IMR-90 (cell line): ENCODE data around the gene CHST2. TPM values are rescaled to one million over a fixed set of nuclear protein-coding genes. Genes with fewer than 3 reads are reported as not detected.
A peak's percentile ranks its signal among the peaks of the same experiment; 100 is the strongest.

ENCODE experiments used
- ATAC-seq: fragments of 200-7000 bp; cut with Tn5 transposase; 2 replicates; pipeline ENCODE4 v1.9.1; 2020; ENCODE audit warnings: low read depth, mild to moderate bottlenecking, moderate library complexity
- Bru-seq: library from RNA; stranded (reverse); fragments of 400-500 nt; gene quantifications from one replicate; lab custom pipeline; 2021; lab: Mats Ljungman, UMichigan
- BruChase-seq, 2 experiments: library from RNA; stranded (reverse); fragments of 400-500 nt; gene quantifications; one replicate each; lab custom pipeline; 2021; lab: Mats Ljungman, UMichigan
- BruUV-seq: library from RNA; stranded (reverse); fragments of 400-500 nt; replicated peaks from 2 replicates; lab custom pipeline; 2021; lab: Mats Ljungman, UMichigan
- CTCF ChIA-PET: fragments of 300-600 bp; formaldehyde crosslinking; extraction: SDS; loops from one replicate; lab custom pipeline; 2021; ENCODE audit warnings: antibody characterized with exemption; lab: Yijun Ruan, JAX
- POLR2A ChIA-PET: fragments of 300-600 bp; sonication (Branson Sonifier 250); formaldehyde crosslinking; loops from one replicate; lab custom pipeline; 2022; ENCODE audit warnings: antibody characterized with exemption; ENCODE audit not compliant: unreplicated experiment; lab: Charles Lee
- DNase-seq: peaks from one replicate; pipeline ENCODE4 v3.0.0; 2013
- H2AFZ ChIP-seq: replicated peaks from 2 replicates; pipeline ENCODE3; 2013; ENCODE audit warnings: low read length, mild to moderate bottlenecking; ENCODE audit not compliant: poor library complexity
- H2AK5ac ChIP-seq: 2 replicates; pipeline ENCODE4 v1.6.1; 2013; ENCODE audit warnings: low read depth, low read length, inconsistent platforms
- H2AK9ac ChIP-seq: replicated peaks from 2 replicates; pipeline ENCODE3; 2013; ENCODE audit warnings: mild to moderate bottlenecking, low read depth, low read length, moderate library complexity; ENCODE audit not compliant: poor library complexity
- H2BK120ac ChIP-seq: 2 replicates; pipeline ENCODE4 v1.6.1; 2013; ENCODE audit warnings: low read depth, low read length, inconsistent platforms
- H2BK15ac ChIP-seq: 3 replicates; pipeline ENCODE4 v1.6.1; 2013; ENCODE audit warnings: low read depth, low read length, inconsistent platforms
- H2BK20ac ChIP-seq: 2 replicates; pipeline ENCODE4 v1.6.1; 2013; ENCODE audit warnings: low read depth, mild to moderate bottlenecking, inconsistent platforms, low read length, moderate library complexity
- H2BK5ac ChIP-seq: 2 replicates; pipeline ENCODE4 v1.6.1; 2013; ENCODE audit warnings: mild to moderate bottlenecking, low read depth, low read length, inconsistent platforms; ENCODE audit not compliant: poor library complexity, severe bottlenecking
- H3K14ac ChIP-seq: replicated peaks from 2 replicates; pipeline ENCODE4 v1.6.1; 2013; ENCODE audit warnings: low read depth, low read length, inconsistent platforms
- H3K18ac ChIP-seq: 2 replicates; pipeline ENCODE4 v1.6.1; 2013; ENCODE audit warnings: low read depth, low read length, control low read depth
- H3K23ac ChIP-seq: 2 replicates; pipeline ENCODE4 v1.6.1; 2013; ENCODE audit warnings: low read depth, low read length, inconsistent platforms
- H3K27ac ChIP-seq: 2 replicates; pipeline ENCODE4 v1.5.1; 2013; ENCODE audit warnings: mild to moderate bottlenecking, control low read depth, low read length; ENCODE audit not compliant: insufficient read depth
- H3K27me3 ChIP-seq: 2 replicates; pipeline ENCODE4 v1.6.1; 2013; ENCODE audit warnings: low read length; ENCODE audit not compliant: control insufficient read depth, insufficient read depth
- H3K36me3 ChIP-seq: 2 replicates; pipeline ENCODE4 v1.6.1; 2013; ENCODE audit warnings: low read length, mixed read lengths; ENCODE audit not compliant: control insufficient read depth, insufficient read depth
- H3K4ac ChIP-seq: 2 replicates; pipeline ENCODE4 v1.6.1; 2013; ENCODE audit warnings: low read depth, low read length, inconsistent platforms
- H3K4me1 ChIP-seq: 2 replicates; pipeline ENCODE4 v1.6.1; 2013; ENCODE audit warnings: low read length, mixed read lengths; ENCODE audit not compliant: control insufficient read depth, insufficient read depth
- H3K4me2 ChIP-seq: 2 replicates; pipeline ENCODE4 v1.6.1; 2013; ENCODE audit warnings: low read depth, mild to moderate bottlenecking, control low read depth, low read length, moderate library complexity
- H3K4me3 ChIP-seq: 2 replicates; pipeline ENCODE4 v1.5.1; 2013; ENCODE audit warnings: low read depth, mild to moderate bottlenecking, control low read depth, low read length, moderate library complexity; ENCODE audit not compliant: insufficient read depth
- H3K56ac ChIP-seq: 2 replicates; pipeline ENCODE4 v1.6.1; 2013; ENCODE audit warnings: low read length, inconsistent platforms; ENCODE audit not compliant: insufficient read depth; ENCODE audit errors: extremely low read depth
- H3K79me1 ChIP-seq, 2 experiments: 2 replicates each; pipeline ENCODE4 v1.6.1; 2013; ENCODE audit warnings: low read length in 2 of 2, inconsistent platforms in 1 of 2, low read depth in 1 of 2
- H3K9ac ChIP-seq: 2 replicates; pipeline ENCODE4 v1.6.1; 2013; ENCODE audit warnings: low read depth, low read length, control low read depth
- H3K9me1 ChIP-seq: 2 replicates; pipeline ENCODE4 v1.6.1; 2013; ENCODE audit warnings: low read length, inconsistent platforms; ENCODE audit not compliant: insufficient read depth
- H3K9me3 ChIP-seq: 2 replicates; pipeline ENCODE4 v1.6.1; 2013; ENCODE audit warnings: low read length; ENCODE audit not compliant: control insufficient read depth, insufficient read depth
- H4K20me1 ChIP-seq: 2 replicates; pipeline ENCODE4 v1.6.1; 2013; ENCODE audit warnings: low read length, inconsistent platforms; ENCODE audit not compliant: insufficient read depth
- H4K5ac ChIP-seq: 2 replicates; pipeline ENCODE4 v1.6.1; 2013; ENCODE audit warnings: mild to moderate bottlenecking, low read depth, low read length, control low read depth
- H4K8ac ChIP-seq, 2 experiments: 2 replicates each; pipeline ENCODE4 v1.6.1; 2013; ENCODE audit warnings: low read depth in 2 of 2, low read length in 2 of 2, control low read depth in 1 of 2, inconsistent platforms in 1 of 2
- H4K91ac ChIP-seq: 2 replicates; pipeline ENCODE4 v1.6.1; 2013; ENCODE audit warnings: low read depth, low read length, inconsistent platforms; ENCODE audit not compliant: insufficient read depth
- BHLHE40 ChIP-seq: fragments of 150-350 bp; IDR thresholded peaks from 2 replicates; pipeline ENCODE4 v1.6.1; 2016; ENCODE audit warnings: mild to moderate bottlenecking, low read depth, low read length
- MAZ ChIP-seq: IDR thresholded peaks from 2 replicates; pipeline ENCODE4 v1.6.1; 2012; ENCODE audit warnings: low read depth, mild to moderate bottlenecking, low read length, improper control_type of control experiment, moderate library complexity, borderline replicate concordance
- MXI1 ChIP-seq: IDR thresholded peaks from 2 replicates; pipeline ENCODE4 v1.6.1; 2012; ENCODE audit warnings: low read depth, mild to moderate bottlenecking, low read length, moderate library complexity, borderline replicate concordance
- WGBS, 2 experiments: methylation state at CpG; one replicate each; pipeline versions ENCODE4 v1.1.5 to v1.1.7; 2013; ENCODE audit warnings: missing lambda C conversion rate in 2 of 2; ENCODE audit not compliant: insufficient read length in 1 of 2; ENCODE audit errors: extremely low coverage in 2 of 2; 5-methylcytosine and 5-hydroxymethylcytosine counted together
- dilution Hi-C: fragments of 300-500 bp; cut with HindIII; formaldehyde crosslinking; loops from one replicate; pipeline ENCODE4 v1.14.3; 2018; ENCODE audit warnings: low sequenced_read_pairs; ENCODE audit not compliant: unreplicated experiment
- in situ Hi-C: fragments of 300-500 bp; cut with MboI; formaldehyde crosslinking; loops from 3 replicates; pipeline ENCODE4 v1.14.3; 2019; ENCODE audit warnings: low sequenced_read_pairs, inconsistent platforms, mixed read lengths
- intact Hi-C: fragments of 100-400 bp; cut with micrococcal nuclease; formaldehyde crosslinking; loops from 2 replicates; pipeline ENCODE4 v1.10.0; 2022
- long read RNA-seq: library from polyadenylated mRNA; unstranded; transcript quantifications from one replicate; pipeline ENCODE4 v2.0.0, GENCODE V29; 2021; ENCODE audit not compliant: unreplicated experiment
- polyA plus RNA-seq, 3 experiments: library from polyadenylated mRNA; depleted of rRNA; stranded (reverse); fragments of >200 nt; gene quantifications; 2 replicates each; pipeline ENCODE4 v1.2.3, GENCODE V29; 2012; ENCODE audit warnings: low replicate concordance in 1 of 3
- total RNA-seq: library from RNA; depleted of rRNA; stranded (reverse); fragments of >200 nt; gene quantifications from 2 replicates; pipeline ENCODE4 v1.2.3, GENCODE V29; 2012; rRNA removed

Gene CHST2
- total RNA-seq: 0.90 and 1.1 TPM in 2 replicates
- 1.4 TPM in 2 replicates for polyA plus RNA-seq (2012; rRNA removed)
- 1.1 and 2.2 TPM in 2 replicates for polyA plus RNA-seq (2012; cell fraction: cytosol; rRNA removed)
- 0.45 and 1.1 TPM in 2 replicates for polyA plus RNA-seq (2012; cell fraction: nucleus; rRNA removed; ENCODE audit: low replicate concordance)
- Bru-seq, nascent RNA: percentile 31 among the genes with signal in this experiment
- BruChase-seq, experiment 1, labeled RNA remaining after a 6-hour chase: percentile 38 among the genes with signal in this experiment
- BruChase-seq, experiment 2, labeled RNA remaining after a 2-hour chase: percentile 33 among the genes with signal in this experiment
- long read RNA-seq, full-length matches to known transcripts: 6 of 9 reads
- long read RNA-seq, partial matches to known transcripts: 0 of 9 reads
- long read RNA-seq, other reads (novel, unspliced or antisense): 3 of 9 reads

- peak within 1 kb of the TSS; percentile 89 for H3K4me2 ChIP-seq
- H3K27ac ChIP-seq: peak within 1 kb of the TSS; percentile 33; the same call in 1 of the 2 replicates
- H2BK120ac ChIP-seq: no peak within 1 kb of the TSS
- CTCF ChIA-PET: interaction anchor here (0.5 to 1.2 kb wide), 2 partner anchors 12 to 555 kb away, joined by 3 read pairs; no protein-coding TSS in a partner anchor
- BruUV-seq: no TSS peak
- ATAC-seq (peak; percentile 96), DNase-seq (peak; percentile 71)
- no peaks in the 10 kb centered on the region; the same call in 1 of the 2 replicates for H3K9me1 ChIP-seq
- H3K79me1 ChIP-seq: no peaks in the 10 kb centered on the region
- POLR2A ChIA-PET: no interaction called here
- TF ChIP-seq BHLHE40 (no peak), MXI1 (peak; percentile 32; the same call in 1 of the 2 replicates), MAZ (0 out of 2 replicates have a peak, but pooled peaks have one; percentile 27)
- peak within 1 kb of the TSS; percentile 27; the same call in 1 of the 2 replicates for H3K4ac ChIP-seq
- no peaks in the 10 kb centered on the region for H3K36me3 ChIP-seq
- H3K9me3 ChIP-seq: no peaks in the 10 kb centered on the region
- WGBS, 2 experiments: 3% methylated on average over 29 of the region's 102 CpGs; no CpG with 5 or more reads in 1 of the 2 experiments
- H2BK5ac ChIP-seq: no peak within 1 kb of the TSS
- peaks cover 12% of the 10 kb centered on the region for H3K27me3 ChIP-seq
- intact Hi-C loops: loop anchor here (1.0 kb wide), 1 partner anchor 555 kb away; no protein-coding TSS in a partner anchor
- H3K4me1 ChIP-seq: no peaks in the 10 kb centered on the region
- H2BK20ac ChIP-seq: no peak within 1 kb of the TSS
- H2BK15ac ChIP-seq: no peak within 1 kb of the TSS
- H2AFZ ChIP-seq: peak within 1 kb of the TSS; percentile 99
- H4K8ac ChIP-seq: peak within 1 kb of the TSS in 1 of 2 experiments; percentile 61; a peak in 1 of 4 replicates
- H3K9ac ChIP-seq: peak within 1 kb of the TSS; percentile 72
- dilution Hi-C loops: no loop called here
- peak within 1 kb of the TSS; percentile 94 for H3K4me3 ChIP-seq
- no peak within 1 kb of the TSS for H2AK5ac ChIP-seq
- no peak within 1 kb of the TSS for H3K14ac ChIP-seq
- no peak within 1 kb of the TSS; the same call in 1 of the 2 replicates for H4K91ac ChIP-seq
- no peak within 1 kb of the TSS for H3K56ac ChIP-seq
- H3K23ac ChIP-seq: no peak within 1 kb of the TSS
- no peak within 1 kb of the TSS for H3K18ac ChIP-seq
- H4K20me1 ChIP-seq: no peaks in the 10 kb centered on the region
- H4K5ac ChIP-seq: no peak within 1 kb of the TSS
- no peak within 1 kb of the TSS for H2AK9ac ChIP-seq
- in situ Hi-C loops: no loop called here
Measured at GRCh38 chr3:143119009-143119914, at the start of gene CHST2. Gene CHST2 (plus strand): TSS chr3:143119771. CDS start chr3:143120817, 1,046 bp downstream.
